Keratinocyte (primary cell): ENCODE results near the gene OR8D4. TPM values are rescaled to one million over a fixed set of nuclear protein-coding genes. Genes with fewer than 3 reads are reported as not detected.

ENCODE experiments used
- DNase-seq: peaks from one replicate; pipeline ENCODE4 v3.0.0-alpha.2; 2011; ENCODE audit warnings: low read depth, missing footprints, low spot score
- FAIRE-seq: peaks from 2 replicates; lab custom pipeline; 2011; peaks lifted over from hg19 to GRCh38; lab: Jason Lieb, UNC
- H2AFZ ChIP-seq: 2 replicates; pipeline ENCODE4 v1.6.0; 2012; ENCODE audit warnings: low read length, control low read depth, inconsistent platforms; ENCODE audit not compliant: control insufficient read depth
- H3K27ac ChIP-seq: 2 replicates; pipeline ENCODE4 v1.5.1; 2011; ENCODE audit warnings: low read length; ENCODE audit not compliant: control insufficient read depth, insufficient read depth
- H3K27me3 ChIP-seq: 3 replicates; pipeline ENCODE4 v1.6.0; 2011; ENCODE audit warnings: low read length; ENCODE audit not compliant: control insufficient read depth, insufficient read depth; ENCODE audit errors: extremely low read depth
- H3K36me3 ChIP-seq, 2 experiments: 2 replicates in 1 of 2; 3 replicates in 1 of 2; pipeline ENCODE4 v1.5.1; 2011; ENCODE audit warnings: low read length in 2 of 2, mild to moderate bottlenecking in 1 of 2; ENCODE audit not compliant: control insufficient read depth in 2 of 2, insufficient read depth in 2 of 2; ENCODE audit errors: extremely low read depth in 1 of 2
- H3K4me1 ChIP-seq: 3 replicates; pipeline ENCODE4 v1.5.1; 2011; ENCODE audit warnings: low read length; ENCODE audit not compliant: control insufficient read depth, insufficient read depth; ENCODE audit errors: extremely low read depth
- H3K4me2 ChIP-seq: 3 replicates; pipeline ENCODE4 v1.6.0; 2011; ENCODE audit warnings: low read depth, low read length; ENCODE audit not compliant: control insufficient read depth, insufficient read depth; ENCODE audit errors: extremely low read depth
- H3K4me3 ChIP-seq, 3 experiments: fragments of 200-600 bp in 1 of 3; sonication (generic) in 1 of 3; 2 replicates in 2 of 3; 3 replicates in 1 of 3; pipeline ENCODE4 v1.5.1; 2011 to 2016; ENCODE audit warnings: low read length in 3 of 3, mild to moderate bottlenecking in 3 of 3, control low read depth in 2 of 3, inconsistent platforms in 1 of 3, low read depth in 1 of 3, mixed read lengths in 1 of 3, mixed run types in 1 of 3, moderate library complexity in 1 of 3; ENCODE audit not compliant: control insufficient read depth in 2 of 3, insufficient read depth in 2 of 3; ENCODE audit errors: extremely low read depth in 1 of 3
- H3K79me2 ChIP-seq: 2 replicates; pipeline ENCODE4 v1.6.0; 2012; ENCODE audit warnings: low read length; ENCODE audit not compliant: control insufficient read depth, insufficient read depth
- H3K9ac ChIP-seq: 3 replicates; pipeline ENCODE4 v1.6.0; 2011; ENCODE audit warnings: low read length; ENCODE audit not compliant: control insufficient read depth, insufficient read depth; ENCODE audit errors: extremely low read depth
- H3K9me1 ChIP-seq: 3 replicates; pipeline ENCODE4 v1.6.0; 2011; ENCODE audit warnings: low read length; ENCODE audit not compliant: control insufficient read depth, insufficient read depth; ENCODE audit errors: extremely low read depth
- H3K9me3 ChIP-seq: 2 replicates; pipeline ENCODE4 v1.5.1; 2012; ENCODE audit warnings: low read depth, low read length; ENCODE audit not compliant: control insufficient read depth
- H4K20me1 ChIP-seq: 3 replicates; pipeline ENCODE4 v1.6.0; 2011; ENCODE audit warnings: low read length; ENCODE audit not compliant: control insufficient read depth, insufficient read depth; ENCODE audit errors: extremely low read depth
- CTCF ChIP-seq, 3 experiments: IDR thresholded peaks in 1 of 3; conservative IDR thresholded peaks in 1 of 3; optimal IDR thresholded peaks in 1 of 3; 2 replicates in 2 of 3; 3 replicates in 1 of 3; pipeline versions ENCODE3 to v1.5.1; 2011; ENCODE audit warnings: low read length in 3 of 3, mild to moderate bottlenecking in 3 of 3, moderate library complexity in 2 of 3, control low read depth in 1 of 3, inconsistent platforms in 1 of 3; ENCODE audit not compliant: insufficient read depth in 2 of 3; ENCODE audit errors: extremely low read depth in 1 of 3
- EZH2 ChIP-seq: IDR thresholded peaks from one replicate; pipeline ENCODE4 v1.6.1; 2012; ENCODE audit warnings: inconsistent platforms, mild to moderate bottlenecking, low read length, moderate library complexity
- dilution Hi-C: fragments of 300-500 bp; cut with MboI; formaldehyde crosslinking; loops from one replicate; pipeline ENCODE4 v1.7.0; 2020; ENCODE audit warnings: low sequenced_read_pairs; ENCODE audit not compliant: extremely low pct_ligation_motif_present
- polyA plus RNA-seq, 5 experiments: library from polyadenylated mRNA; depleted of rRNA in 3 of 5; stranded (reverse) in 3 of 5; stranded (forward) in 1 of 5; unstranded in 1 of 5; fragments of >200 nt; gene quantifications; 1 replicate in 1 of 5; 2 replicates in 3 of 5; 3 replicates in 1 of 5; pipeline versions ENCODE4 v1.2.1 to v1.2.3, GENCODE V29; 2011 to 2012; ENCODE audit warnings: missing spikeins in 2 of 5, low read depth in 1 of 5, low replicate concordance in 1 of 5

Gene OR8D4
- polyA plus RNA-seq, 1 donor (not counting 4 experiments of a cell fraction or from before 2014, with no cell fraction given) = not detected

DNA sequence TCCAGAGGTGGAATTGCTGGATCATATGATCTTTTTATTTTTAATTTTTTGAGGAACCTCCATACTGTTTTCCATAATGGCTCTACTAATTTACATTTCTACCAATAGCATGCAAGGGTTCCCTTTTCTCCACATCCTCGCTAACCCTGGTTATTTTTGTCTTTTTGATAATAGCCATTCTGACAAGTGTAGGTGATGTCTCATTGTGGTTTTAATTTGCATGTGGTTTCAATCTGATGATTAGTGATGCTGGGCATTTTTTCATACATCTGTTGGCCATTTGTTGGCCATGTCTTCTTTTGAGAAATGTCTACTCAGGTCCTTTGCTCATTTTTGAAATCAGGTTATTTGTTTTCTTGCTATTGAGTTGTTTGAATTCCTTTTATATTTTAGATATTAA, 22.1 kb downstream of the OR8D4 start:
- Histone ChIP-seq H4K20me1 (no peaks in the 10 kb centered on the region), H3K27me3 (no peaks in the 10 kb centered on the region), H3K9ac (no peak overlapping the region), H2AFZ (no peak overlapping the region), H3K4me1 (no peaks in the 10 kb centered on the region), H3K27ac (no peak overlapping the region), H3K9me3 (no peaks in the 10 kb centered on the region), H3K4me2 (no peak overlapping the region), H3K9me1 (no peaks in the 10 kb centered on the region), H3K79me2 (no peaks in the 10 kb centered on the region), H3K4me3 (no peak overlapping the region), H3K36me3 (no peaks in the 10 kb centered on the region)
- TF ChIP-seq CTCF (optimal IDR thresholded peaks at IDR 0.05 in 1 of 3, IDR thresholded peaks at IDR 0.05 in 1 of 3, conservative IDR thresholded peaks at IDR 0.05 in 1 of 3; ENCODE audit: extremely low read depth in 1 of 3, insufficient read depth in 2 of 3, low read length in 3 of 3) (no peak), EZH2 (no peak)
- dilution Hi-C loops = no loop called here
- DNase-seq (no peak), FAIRE-seq (no peak)

DNA sequence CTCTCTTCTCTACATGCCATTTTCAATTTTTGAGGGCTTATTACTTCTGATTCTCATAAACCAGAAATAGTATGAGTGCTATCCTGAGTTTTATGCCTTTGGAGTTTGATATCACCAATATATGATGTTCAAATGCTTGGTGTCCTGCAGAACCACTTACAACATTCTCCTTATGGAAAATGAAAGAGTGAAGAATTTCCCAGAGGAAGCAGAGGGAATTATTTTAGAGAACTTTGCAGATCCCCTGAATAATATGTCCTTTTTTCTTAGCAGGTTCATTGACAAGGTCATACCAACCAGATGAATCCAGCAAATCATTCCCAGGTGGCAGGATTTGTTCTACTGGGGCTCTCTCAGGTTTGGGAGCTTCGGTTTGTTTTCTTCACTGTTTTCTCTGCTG, 37.4 kb downstream of the OR8D4 start, which contains the start of gene OR4D5:
OR4D5 (plus strand) TSS at position 301 of the 400 bp plus-strand sequence; CDS start at position 301, 0 bp downstream.
- Histone ChIP-seq H3K36me3 (no peaks in the 10 kb centered on the region), H3K9me1 (no peaks in the 10 kb centered on the region), H4K20me1 (no peaks in the 10 kb centered on the region), H3K27me3 (no peaks in the 10 kb centered on the region), H3K27ac (no peak within 1 kb of the TSS), H3K79me2 (no peaks in the 10 kb centered on the region), H3K4me1 (no peaks in the 10 kb centered on the region), H2AFZ (no peak within 1 kb of the TSS), H3K9ac (no peak within 1 kb of the TSS), H3K4me3 (no peak within 1 kb of the TSS), H3K4me2 (no peak within 1 kb of the TSS), H3K9me3 (no peaks in the 10 kb centered on the region)
- no peak for FAIRE-seq
- DNase-seq = no peak
- dilution Hi-C loops = no loop called here
- TF ChIP-seq CTCF (optimal IDR thresholded peaks at IDR 0.05 in 1 of 3, IDR thresholded peaks at IDR 0.05 in 1 of 3, conservative IDR thresholded peaks at IDR 0.05 in 1 of 3; ENCODE audit: extremely low read depth in 1 of 3, insufficient read depth in 2 of 3, low read length in 3 of 3) = no peak
